Ascending aorta (tissue), 2 donors: Measurements from ENCODE around the gene USP40. TPM values are rescaled to one million over a fixed set of nuclear protein-coding genes. Genes with fewer than 3 reads are reported as not detected.

Experiments
- DNase-seq, 2 donors: peaks; one replicate each; pipeline ENCODE4 v3.0.0-alpha.2; 2019; ENCODE audit warnings: low spot score in 2 of 2
- H3K27ac ChIP-seq, 2 donors: fragments of 200-600 bp; sonication (generic); one replicate each; pipeline ENCODE4 v1.5.1; 2016 to 2017; ENCODE audit warnings: mild to moderate bottlenecking in 1 of 2
- H3K27me3 ChIP-seq: fragments of 200-600 bp; sonication (generic); one replicate; pipeline ENCODE4 v1.5.1; 2017
- H3K36me3 ChIP-seq, 2 donors: fragments of 200-600 bp; sonication (generic); one replicate each; pipeline ENCODE4 v1.5.1; 2016
- H3K4me1 ChIP-seq, 2 donors: fragments of 200-600 bp; sonication (generic); one replicate each; pipeline ENCODE4 v1.5.1; 2016 to 2017; ENCODE audit warnings: mild to moderate bottlenecking in 1 of 2
- H3K4me3 ChIP-seq, 2 donors: fragments of 200-600 bp; sonication (generic); one replicate each; pipeline ENCODE4 v1.5.1; 2016 to 2017; ENCODE audit warnings: mild to moderate bottlenecking in 1 of 2
- H3K9me3 ChIP-seq, 2 donors: fragments of 200-600 bp; sonication (generic); one replicate each; pipeline ENCODE4 v1.5.1; 2016
- intact Hi-C: fragments of 100-400 bp; cut with DNase I; formaldehyde crosslinking; loops from one replicate; pipeline ENCODE4 v1.15.1; 2023
- total RNA-seq: library from RNA; depleted of rRNA; stranded (reverse); fragments of >200 nt; gene quantifications from one replicate; pipeline ENCODE4 v1.1.0, GENCODE V29; 2016
- TF ChIP-seq, protein P1 (sequence below), 3 experiments: fragments of 200-600 bp in 2 of 3; fragments of 450-650 bp in 1 of 3; sonication (generic) in 2 of 3; IDR thresholded peaks; one replicate each; pipeline ENCODE4 v1.5.1; 2016 to 2019; ENCODE audit warnings: antibody characterized with exemption in 3 of 3, mild to moderate bottlenecking in 1 of 3, moderate library complexity in 1 of 3

Gene USP40
- total RNA-seq, 1 donor from 2014 or later = 42.7 TPM

DNA sequence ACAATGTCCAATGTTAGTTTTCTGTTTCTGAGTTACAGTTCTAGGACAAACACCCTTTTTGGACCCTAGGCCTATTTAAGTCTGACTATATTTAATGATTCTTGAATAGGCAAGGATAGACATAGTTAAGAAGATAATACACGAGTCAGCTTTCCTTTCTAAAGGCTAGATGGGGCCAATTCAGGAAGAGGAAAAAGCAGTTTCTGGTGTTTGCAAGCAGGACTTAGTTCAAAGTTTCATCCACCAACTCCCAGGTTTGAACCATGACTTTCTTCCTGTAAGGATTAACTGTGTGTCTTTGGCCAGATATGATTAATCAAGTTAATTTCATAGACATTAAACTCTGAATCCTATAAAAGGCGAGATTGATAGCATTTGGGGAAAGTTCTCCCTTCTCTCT is 66.7 kb downstream of the USP40 start:
- TF ChIP-seq, protein P1, sequence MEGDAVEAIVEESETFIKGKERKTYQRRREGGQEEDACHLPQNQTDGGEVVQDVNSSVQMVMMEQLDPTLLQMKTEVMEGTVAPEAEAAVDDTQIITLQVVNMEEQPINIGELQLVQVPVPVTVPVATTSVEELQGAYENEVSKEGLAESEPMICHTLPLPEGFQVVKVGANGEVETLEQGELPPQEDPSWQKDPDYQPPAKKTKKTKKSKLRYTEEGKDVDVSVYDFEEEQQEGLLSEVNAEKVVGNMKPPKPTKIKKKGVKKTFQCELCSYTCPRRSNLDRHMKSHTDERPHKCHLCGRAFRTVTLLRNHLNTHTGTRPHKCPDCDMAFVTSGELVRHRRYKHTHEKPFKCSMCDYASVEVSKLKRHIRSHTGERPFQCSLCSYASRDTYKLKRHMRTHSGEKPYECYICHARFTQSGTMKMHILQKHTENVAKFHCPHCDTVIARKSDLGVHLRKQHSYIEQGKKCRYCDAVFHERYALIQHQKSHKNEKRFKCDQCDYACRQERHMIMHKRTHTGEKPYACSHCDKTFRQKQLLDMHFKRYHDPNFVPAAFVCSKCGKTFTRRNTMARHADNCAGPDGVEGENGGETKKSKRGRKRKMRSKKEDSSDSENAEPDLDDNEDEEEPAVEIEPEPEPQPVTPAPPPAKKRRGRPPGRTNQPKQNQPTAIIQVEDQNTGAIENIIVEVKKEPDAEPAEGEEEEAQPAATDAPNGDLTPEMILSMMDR (IDR thresholded peaks at IDR 0.05) = no peak
- Histone ChIP-seq H3K4me1 (no peaks in the 10 kb centered on the region), H3K27me3 (no peaks in the 10 kb centered on the region), H3K9me3 (peaks cover 7 to 21% of the 10 kb centered on the region in 2 donors), H3K4me3 (no peak overlapping the region), H3K36me3 (peaks cover 13 to 68% of the 10 kb centered on the region in 2 donors), H3K27ac (no peak overlapping the region)
- intact Hi-C loops = no loop called here
- DNase-seq = no peak

DNA sequence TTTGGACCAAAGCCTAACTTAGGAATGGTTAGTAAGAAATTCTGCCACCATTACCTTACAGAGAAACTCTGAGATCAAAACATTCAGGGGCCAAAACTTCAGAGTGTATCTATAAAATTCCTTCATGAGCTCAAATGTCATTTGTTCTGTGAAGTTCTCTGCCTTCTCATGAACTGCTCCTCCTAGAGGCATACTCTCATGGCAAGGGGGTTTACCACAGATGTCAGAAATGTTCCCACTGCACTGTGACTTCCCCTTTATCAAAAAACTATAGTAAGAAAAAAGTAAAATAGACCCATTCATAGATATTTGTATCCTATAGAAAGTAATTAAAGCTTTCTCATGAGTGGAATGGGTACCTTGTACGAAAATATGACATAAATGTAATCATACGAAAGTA is 68.5 kb downstream of the USP40 start:
- no peak for DNase-seq
- Histone ChIP-seq H3K4me1 (no peaks in the 10 kb centered on the region), H3K27ac (no peak overlapping the region), H3K36me3 (peaks cover 13 to 62% of the 10 kb centered on the region in 2 donors), H3K4me3 (no peak overlapping the region), H3K9me3 (peaks cover 0 to 9% of the 10 kb centered on the region in 2 donors), H3K27me3 (no peaks in the 10 kb centered on the region)
- TF ChIP-seq, protein P1 (IDR thresholded peaks at IDR 0.05) = no peak
- intact Hi-C loops = no loop called here

DNA sequence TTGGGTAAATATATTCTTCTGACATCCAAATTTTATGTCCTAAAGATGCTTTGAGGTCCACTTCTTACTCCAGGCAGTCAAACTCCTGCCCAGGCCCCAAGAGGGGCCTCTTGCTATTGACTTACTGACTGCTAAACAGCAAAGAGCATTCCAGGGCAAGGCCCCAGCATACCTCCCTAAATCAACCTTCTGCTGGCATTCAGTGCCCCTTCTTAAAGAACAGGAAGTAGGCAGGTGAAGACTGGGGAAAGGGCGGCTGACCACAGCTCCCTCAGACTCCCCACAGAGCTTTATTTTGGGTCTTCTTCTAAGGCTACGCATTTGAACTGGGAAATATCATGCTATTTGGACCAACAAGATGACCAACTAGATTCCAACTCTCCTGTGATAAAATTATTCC is 68.9 kb downstream of the USP40 start:
- H3K36me3 ChIP-seq = peaks cover 17 to 62% of the 10 kb centered on the region in 2 donors
- DNase-seq = no peak
- TF ChIP-seq, protein P1 (IDR thresholded peaks at IDR 0.05) = no peak
- no peak overlapping the region for H3K4me3 ChIP-seq
- H3K27ac ChIP-seq = no peak overlapping the region
- no peaks in the 10 kb centered on the region for H3K27me3 ChIP-seq
- peaks cover 0 to 4% of the 10 kb centered on the region in 2 donors for H3K9me3 ChIP-seq
- intact Hi-C loops = no loop called here
- no peaks in the 10 kb centered on the region for H3K4me1 ChIP-seq

DNA sequence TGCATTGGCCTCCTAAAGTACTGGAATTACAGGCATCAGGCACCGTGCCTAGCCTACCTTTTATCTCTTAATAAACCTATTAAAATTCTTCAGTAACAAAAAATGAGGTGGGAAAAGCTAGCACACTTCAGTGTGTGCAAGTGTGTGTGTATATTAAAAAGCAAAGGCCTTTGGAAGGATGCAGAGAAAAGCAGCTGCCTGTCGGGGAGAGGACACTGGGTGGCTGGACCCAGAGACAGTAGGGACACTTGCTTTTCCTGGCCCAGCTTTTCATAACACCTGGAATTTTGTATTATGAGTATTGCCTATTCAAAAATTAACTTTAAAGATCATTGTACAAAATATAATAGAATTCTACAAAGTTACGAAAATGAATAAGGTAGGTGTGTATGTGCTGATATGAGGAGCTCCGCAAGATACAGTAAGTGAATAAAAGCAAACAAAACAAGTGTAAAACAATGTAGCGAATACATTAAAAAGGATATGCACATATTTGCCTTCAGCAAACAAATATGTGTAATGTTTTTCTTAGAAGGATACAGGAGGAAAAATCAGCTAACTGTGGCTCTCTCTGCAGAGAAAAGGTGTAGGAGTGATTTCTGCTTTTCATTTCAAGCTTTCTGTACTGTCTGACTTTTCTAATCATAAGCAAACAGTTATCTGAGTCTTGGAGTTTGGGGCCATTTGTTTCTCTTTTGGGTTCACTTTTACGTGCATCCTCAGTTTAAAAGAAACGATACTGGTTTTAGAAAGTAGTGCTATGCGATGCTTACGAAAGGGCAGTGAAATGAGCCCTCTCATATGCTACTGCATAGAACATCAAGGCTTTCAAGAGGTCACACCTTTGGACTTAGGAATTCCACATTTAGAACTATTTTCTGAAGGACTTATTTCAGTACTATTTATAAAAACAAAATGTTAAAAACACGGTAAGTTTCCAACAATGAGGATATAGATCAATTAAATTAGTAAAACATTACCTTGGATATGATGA is 70.8 kb downstream of the USP40 start:
- H3K4me1 ChIP-seq = no peaks in the 10 kb centered on the region
- TF ChIP-seq, protein P1 (IDR thresholded peaks at IDR 0.05) = no peak
- H3K27me3 ChIP-seq = no peaks in the 10 kb centered on the region
- H3K9me3 ChIP-seq = no peaks in the 10 kb centered on the region
- H3K4me3 ChIP-seq = no peak overlapping the region
- peaks cover 14 to 67% of the 10 kb centered on the region in 2 donors for H3K36me3 ChIP-seq
- no peak for DNase-seq
- H3K27ac ChIP-seq = no peak overlapping the region
- intact Hi-C loops = no loop called here

DNA sequence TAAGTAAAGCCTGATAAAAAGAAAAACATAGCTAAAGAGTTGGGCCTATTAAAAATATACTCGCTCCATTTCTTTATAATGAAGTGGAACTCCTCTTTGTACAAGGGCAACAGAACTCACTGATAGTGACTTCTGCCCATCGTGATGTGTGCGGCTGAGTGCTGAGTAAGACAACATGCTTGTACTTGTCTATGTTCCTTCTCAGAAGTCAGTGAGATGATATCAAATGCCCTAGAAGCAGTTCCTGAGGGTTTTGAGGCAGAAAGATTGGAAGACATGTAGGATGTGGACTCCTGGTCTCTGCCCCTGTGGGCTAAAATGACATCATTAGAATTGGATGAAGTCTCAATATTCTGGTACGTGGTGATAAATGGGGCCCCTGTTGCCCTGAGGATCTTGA is 73.8 kb downstream of the USP40 start:
- no peak for DNase-seq
- TF ChIP-seq, protein P1 (IDR thresholded peaks at IDR 0.05) = no peak
- Histone ChIP-seq H3K27ac (no peak overlapping the region), H3K4me3 (no peak overlapping the region), H3K36me3 (peaks cover 9 to 52% of the 10 kb centered on the region in 2 donors), H3K27me3 (no peaks in the 10 kb centered on the region), H3K4me1 (peaks cover 0 to 14% of the 10 kb centered on the region in 2 donors), H3K9me3 (no peaks in the 10 kb centered on the region)
- intact Hi-C loops = no loop called here
